KBM-7 (cell line): ENCODE data around the gene SOBP.

ENCODE experiments used
- DNase-seq: peaks from one replicate; pipeline ENCODE4 v3.0.0-alpha.2; 2015
- in situ Hi-C: fragments of 300-500 bp; cut with MboI; formaldehyde crosslinking; loops from 2 replicates; pipeline ENCODE4 v1.14.3; 2020; ENCODE audit warnings: low sequenced_read_pairs, low pct_unique_long_range_greater_than_20kb, mixed read lengths

Gene SOBP

DNA sequence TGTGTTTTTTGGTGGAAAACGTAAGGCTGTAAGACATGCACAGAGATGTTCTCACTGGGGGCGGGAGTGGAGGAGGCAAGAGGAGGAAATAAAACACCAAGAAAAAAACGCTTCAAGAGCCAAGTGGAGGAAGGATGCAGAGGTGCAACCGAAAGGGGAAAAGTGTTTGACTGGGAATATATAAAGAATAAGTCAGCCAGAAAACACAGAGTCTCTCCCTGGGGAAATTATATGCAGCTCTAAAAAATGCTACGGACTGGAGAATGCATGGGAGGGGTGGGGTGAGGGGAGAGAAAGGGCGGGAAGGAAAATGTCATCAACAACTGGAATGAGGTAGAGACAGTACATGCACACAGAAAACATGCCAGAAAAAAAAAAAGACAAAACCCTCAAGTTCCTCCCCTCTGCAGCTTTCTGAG, 200.7 kb downstream of the SOBP start:
- DNase-seq, result no peak
- in situ Hi-C loops, result no loop called here

DNA sequence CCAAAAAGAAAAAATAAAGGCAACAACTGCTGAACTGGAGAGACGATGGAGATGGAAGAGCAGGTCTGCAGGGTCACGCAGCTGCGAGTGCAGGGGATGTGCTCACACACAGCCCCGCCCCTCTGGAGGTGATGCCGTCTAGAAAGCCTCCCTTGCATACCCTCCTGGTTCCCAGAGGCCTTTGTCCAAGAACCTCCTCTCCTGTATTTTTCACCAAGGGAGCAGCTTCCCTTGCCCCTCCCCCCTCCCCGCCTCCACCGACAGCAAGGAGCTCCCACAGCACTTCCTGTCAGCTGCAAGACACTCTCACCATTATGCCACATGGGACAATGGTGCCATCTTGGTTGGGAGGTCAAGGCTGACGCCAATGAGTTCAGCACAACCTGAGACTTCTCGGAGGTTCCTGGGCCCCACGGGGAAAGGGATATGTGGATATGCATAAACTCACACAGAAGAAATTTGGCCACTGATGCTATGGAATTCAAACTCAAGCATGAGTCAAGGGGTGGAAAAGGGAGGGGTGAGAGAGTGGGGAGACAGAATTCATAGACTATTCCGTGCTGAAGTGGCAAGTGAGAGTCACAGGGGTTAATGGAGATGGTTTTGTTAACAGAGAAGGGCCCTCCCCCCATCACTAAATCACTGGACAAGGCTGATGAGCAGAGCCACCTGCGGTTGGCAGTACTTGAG, 201.3 kb downstream of the SOBP start:
- no peak for DNase-seq
- in situ Hi-C loops, result no loop called here

DNA sequence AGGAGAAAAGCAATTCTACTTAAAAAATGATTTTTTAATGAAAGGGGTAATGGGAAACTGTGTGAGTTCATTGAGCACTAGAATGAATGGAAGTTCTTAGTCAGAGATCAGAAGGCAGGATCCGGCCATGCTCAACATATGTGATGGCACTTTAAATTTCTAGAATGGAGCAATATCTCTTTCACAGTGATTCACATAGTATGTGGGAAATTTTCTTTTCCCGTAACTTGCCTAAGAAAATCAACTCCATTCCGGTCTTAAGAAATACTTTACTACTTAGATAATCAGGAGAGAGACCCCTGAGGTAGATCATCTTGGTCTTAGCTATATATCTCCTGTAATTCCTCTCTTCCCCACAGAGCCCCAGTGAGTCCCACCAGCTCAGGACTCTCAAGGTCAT, 202.4 kb downstream of the SOBP start:
- in situ Hi-C loops, result no loop called here
- no peak for DNase-seq

DNA sequence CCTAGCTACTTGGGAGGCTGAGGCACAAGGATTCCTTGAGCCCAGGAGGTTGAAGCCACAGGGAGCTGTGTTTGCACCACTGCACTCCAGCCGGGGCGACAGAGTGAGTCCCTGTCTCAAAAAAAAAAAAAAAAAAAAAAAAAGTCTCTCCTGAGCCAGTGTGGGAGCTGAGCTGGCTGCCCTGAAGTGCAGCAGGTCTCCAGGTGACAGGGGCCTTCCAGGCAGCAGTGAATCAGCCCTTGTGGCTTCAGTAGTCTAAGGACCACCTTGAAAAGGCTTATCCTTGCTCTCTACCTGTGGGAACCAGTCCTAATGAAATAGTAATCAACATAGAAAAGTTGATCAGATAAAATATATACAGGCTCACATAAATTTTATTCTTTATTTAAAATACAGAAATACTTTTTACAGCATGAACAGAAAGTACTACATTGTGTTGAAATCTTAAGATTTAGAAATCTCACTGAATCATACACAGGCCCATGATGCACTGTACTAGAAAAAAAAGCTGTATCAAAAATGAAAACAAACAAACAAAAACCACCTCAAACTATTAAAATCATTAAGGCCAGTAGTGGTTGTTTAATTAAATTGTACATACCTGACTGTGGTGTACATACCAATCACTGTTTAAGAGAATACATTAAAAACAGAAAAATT, 205.3 kb downstream of the SOBP start:
- no peak for DNase-seq
- in situ Hi-C loops, result no loop called here

DNA sequence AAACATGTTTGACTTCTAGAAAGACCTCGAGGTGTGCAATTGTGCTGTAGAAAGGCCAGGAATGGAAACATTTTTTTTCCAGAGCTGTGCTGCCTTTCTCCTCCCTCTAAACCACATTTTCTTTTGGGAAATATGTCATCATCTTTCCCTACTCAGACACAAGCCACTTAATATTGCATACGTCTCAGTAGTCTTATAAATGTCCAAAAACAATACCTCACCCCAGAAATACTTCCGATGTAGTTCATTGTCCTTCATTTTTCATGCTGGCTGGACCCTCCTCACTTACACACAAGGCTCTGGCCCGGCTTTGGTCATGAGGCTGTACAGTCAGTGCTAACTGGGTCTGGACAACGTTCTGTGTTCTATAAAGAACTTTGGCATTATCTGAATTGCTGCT, 207.8 kb downstream of the SOBP start:
- DNase-seq, result no peak
- in situ Hi-C loops, result no loop called here

DNA sequence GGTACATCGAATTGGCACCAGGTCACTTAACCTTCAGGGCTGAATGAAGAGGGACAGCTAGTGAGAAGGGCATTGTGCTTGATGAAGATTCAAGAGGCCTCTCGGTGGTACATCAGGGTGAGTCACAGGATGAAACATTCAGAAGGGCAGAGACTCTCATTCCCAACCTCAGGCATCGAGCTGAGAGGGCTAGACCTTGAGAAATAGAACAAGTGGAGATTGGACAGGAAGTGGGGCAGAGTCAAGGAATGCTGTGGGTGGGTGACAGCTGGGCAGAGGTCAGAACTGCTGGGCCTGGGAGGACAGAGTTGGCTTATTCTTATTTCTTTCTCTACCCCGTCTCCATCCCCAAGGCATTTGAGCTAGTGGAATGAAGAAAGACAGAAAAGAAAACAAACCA, 208.2 kb downstream of the SOBP start:
- no peak for DNase-seq
- in situ Hi-C loops, result no loop called here

DNA sequence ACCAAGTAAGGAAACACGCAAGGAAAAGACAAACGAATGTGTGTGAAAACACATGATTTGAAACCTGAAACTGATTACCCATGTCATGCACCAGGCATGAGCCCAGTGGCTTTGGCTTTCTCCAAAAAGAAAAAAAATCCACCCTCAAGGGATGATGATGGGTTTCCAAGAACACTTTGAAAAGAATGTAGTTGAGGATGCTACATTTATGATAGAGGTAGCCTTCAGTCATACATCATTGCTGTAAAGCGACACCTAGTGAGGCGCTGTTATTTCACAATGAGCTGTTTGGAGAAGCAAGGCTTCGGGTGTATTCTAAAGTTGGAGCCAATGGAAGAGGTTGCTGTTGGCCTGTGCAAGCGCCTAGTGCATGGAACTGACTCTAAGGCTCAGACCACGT, 209.3 kb downstream of the SOBP start:
- DNase-seq, result no peak
- in situ Hi-C loops, result no loop called here

DNA sequence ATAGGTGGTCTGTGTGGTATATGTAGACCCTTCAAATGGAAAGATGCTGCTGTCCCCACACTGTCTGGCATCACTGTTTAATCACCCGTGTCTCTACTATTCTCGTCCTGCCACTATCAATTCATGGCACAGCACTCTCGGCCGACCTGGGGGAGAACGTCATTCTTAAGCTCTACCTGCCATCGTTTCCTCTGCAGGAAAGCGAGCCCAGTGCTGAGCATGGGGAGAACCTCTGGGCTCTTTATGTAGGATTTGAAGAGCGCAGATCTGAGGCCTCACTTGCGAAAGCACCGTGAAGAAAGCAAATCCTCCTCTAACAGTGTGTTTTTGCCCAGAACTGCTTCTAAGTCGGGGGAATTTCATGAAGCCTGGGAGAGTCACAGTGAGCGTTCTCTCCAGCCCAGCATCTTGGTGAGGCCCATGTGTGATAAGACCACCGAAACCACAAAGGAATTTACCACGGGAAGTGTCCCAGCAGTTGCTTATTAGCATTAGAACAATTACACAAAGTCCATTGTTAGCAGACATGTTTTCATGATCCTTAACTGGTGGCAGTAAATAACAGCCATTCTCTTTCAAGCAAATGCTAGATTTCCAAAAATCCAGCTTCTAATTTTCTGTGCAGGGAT, 209.9 kb downstream of the SOBP start:
- DNase-seq, result no peak
- in situ Hi-C loops, result no loop called here

DNA sequence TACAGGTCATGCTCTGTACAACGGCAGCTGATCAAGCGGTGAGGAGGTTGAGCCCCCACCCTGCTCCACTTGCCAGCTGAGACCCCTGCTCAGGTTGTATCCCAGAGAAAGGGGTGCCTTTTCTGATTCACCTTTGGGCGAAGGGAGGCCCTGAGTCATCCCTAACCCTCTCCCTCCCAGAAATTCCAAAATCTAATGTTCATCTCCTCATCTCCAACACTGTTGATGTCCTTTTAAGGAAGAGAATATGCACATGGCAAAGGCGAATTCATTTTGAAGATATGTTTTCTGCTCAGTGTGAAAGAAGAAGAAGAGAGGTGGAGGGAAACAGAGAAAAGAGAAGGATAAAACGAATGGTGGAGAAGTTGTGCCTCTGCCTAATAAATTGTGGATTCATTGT, 213.7 kb downstream of the SOBP start:
- in situ Hi-C loops, result no loop called here

DNA sequence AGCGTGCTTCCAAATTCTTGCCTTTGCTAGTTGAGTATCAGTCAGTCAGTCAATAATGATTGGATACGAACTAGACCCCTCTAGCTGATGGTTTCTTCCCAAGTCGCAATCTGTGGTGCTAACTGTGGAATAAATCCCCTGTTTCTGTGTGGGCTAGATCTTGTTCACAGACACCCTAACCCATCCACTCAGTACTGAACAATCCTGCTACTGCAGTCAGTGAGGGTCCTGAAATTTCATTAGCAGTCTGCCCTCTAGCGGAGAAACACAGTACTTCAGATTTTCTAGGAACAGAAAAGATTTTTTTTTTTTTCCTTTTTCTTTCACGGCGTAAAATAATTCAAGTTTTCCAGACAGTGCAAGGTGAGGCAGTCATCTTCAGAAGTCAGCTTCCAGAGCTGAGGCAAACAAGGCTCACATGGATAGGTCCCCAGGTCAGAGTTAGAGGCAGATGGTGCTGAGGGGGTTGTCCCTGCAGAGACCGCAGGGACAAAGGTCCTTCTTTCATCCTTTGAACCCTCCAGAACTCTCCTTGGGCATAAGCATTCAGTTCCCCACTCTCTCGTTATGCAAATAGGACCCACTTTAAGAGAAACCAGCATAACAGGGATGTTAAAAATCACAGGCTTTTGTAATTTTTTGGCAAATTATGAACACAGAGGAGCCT, 214.6 kb downstream of the SOBP start:
- in situ Hi-C loops, result no loop called here
- peak; percentile 61 for DNase-seq

More for the DNA sequence above, 213.7 kb downstream of the SOBP start:
- DNase-seq, result no peak

DNA sequence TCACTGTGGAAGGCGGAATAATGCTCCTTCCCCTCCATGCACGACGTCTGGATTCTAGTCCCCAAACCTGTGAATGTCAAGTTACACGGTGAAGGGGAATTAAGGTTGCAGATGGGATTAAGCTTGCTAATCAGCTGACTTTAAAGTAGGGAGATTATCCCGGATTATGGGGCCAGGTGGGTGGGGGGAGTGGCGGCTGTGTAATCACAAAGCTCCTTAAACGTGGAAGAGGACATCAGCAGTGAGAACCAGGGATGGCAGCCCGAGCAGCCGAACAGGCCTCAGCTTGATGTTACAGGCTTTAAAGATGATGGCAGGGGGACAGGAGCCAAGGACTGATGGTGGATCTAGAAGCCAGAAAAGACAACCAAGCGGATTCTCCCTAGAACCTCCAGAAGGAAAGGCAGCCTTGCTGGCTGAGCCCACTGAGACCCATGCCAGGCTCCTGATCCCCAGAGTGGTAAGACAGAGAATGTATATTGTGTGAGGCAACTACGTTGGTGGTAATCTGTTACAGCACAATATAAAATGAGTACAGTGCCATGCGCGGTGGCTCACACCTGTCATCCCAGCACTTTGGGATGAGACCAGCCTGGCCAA, 216.7 kb downstream of the SOBP start:
- no peak for DNase-seq
- in situ Hi-C loops, result no loop called here

DNA sequence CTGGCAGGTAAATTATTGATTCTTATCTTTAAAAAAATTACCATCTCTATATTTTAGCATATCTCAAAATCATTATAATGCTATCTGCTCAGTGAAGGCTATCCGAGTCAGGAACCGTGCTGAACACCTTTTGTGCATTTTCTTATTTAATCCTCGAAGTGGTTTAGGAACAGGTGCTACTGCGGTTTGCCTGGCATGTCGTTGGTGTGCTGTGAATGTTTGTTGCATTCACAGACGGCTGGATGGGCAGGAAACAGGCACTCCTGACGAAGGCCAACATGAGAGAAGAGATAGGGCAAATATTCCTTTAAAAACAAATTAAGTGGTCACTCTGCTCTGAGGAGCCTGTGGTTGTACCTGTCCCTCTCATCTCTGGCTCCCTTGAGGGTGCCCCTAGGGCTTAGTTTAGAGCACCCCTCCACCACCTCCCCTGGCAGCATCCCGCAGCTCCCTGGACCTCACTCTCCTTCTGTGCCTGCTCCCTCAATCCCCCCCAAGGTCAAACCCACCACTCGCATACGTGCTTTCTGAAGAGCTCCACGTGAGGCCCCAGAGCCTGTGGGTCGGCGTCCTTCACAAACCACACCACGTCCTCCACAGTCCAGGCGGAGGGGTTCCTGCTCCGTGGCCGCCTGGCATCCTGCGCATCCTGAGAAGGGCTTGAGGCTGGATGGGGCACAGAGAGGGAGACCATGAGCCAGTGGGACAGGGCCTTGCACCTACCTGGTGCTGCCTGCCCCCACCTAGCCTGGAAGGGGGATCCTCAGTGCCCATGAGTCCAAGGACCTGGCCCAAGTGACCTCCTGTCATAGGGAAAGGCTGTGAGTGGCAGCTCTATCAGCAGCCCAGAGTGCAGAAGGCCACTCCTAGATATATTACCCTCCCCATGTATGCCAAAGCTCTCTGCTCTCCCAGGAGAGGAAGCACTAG, 217.7 kb downstream of the SOBP start:
- DNase-seq, result no peak
- in situ Hi-C loops, result no loop called here

DNA sequence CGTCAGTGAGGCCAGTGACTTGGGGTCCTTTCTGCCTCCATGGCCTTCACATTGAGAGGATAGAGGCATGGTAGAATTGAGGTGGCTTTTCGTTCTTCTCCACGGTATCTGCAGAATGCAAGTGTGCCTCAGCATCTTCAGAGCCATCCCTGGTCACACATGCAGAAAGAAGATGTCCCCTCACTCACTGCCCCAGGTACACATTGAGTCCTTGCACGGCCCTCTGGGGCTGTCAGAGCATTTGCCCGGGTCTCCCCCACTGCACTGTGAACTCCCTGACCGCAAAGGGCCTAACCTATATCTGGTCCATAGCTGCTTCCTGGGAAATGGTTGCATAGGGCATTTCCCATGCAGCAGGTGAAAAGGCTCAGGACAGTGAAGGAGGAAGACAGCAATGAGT, 218.5 kb downstream of the SOBP start:
- DNase-seq, result no peak
- in situ Hi-C loops, result no loop called here

DNA sequence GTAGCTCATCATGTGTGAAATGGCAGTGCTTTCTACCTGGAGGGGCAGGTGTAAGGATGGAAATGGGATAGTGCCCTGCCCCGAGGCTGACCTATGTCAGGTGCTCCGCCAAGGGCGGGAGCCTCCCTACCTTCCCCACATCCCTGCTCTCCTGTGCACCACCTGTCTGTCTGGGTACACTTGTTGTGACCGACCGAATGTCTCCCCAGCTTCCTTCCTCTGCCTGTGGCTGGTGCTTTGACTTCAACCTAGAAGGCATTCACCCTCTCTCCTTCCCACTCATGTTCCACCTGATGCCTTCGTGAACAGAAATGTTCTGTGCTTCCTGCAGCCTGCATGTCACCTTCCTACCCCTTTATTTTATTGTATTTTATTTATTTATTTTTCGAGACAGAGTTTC, 219.4 kb downstream of the SOBP start:
- in situ Hi-C loops, result no loop called here

More for the DNA sequence above, 219.4 kb downstream of the SOBP start:
- no peak for DNase-seq
